HCT116 (cell line): ENCODE data around the gene SERPINF2. TPM values are rescaled to one million over a fixed set of nuclear protein-coding genes. Genes with fewer than 3 reads are reported as not detected.

Experiments
- ATAC-seq: fragments of 200-7000 bp; cut with Tn5 transposase; 2 replicates; pipeline ENCODE4 v1.9.1; 2020; ENCODE audit warnings: mild to moderate bottlenecking, moderate library complexity
- BruUV-seq: library from RNA; stranded (reverse); fragments of 400-500 nt; replicated peaks from 2 replicates; lab custom pipeline; 2021; lab: Mats Ljungman, UMichigan
- CTCF ChIA-PET: fragments of 300-600 bp; sonication (Branson Sonifier 250); formaldehyde crosslinking; loops from one replicate; lab custom pipeline; 2021; ENCODE audit warnings: antibody characterized with exemption; lab: Charles Lee
- POLR2A ChIA-PET: fragments of 300-600, 350-600 bp; sonication (Branson Sonifier 250); formaldehyde crosslinking; loops from one replicate; lab custom pipeline; 2021; ENCODE audit warnings: antibody characterized with exemption; lab: Charles Lee
- RAD21 ChIA-PET, 2 experiments: fragments of 300-600 bp; sonication (Branson Sonifier 250); formaldehyde crosslinking; loops; one replicate each; lab custom pipeline; 2023; ENCODE audit warnings: low total read pairs in 2 of 2; ENCODE audit not compliant: uncharacterized antibody in 2 of 2, unreplicated experiment in 2 of 2, low non-redundant PET in 1 of 2; lab: Charles Lee
- DNase-seq: peaks from one replicate; pipeline ENCODE4 v3.0.0-alpha.2; 2010; ENCODE audit warnings: low read depth, low spot score
- H2AFZ ChIP-seq: fragments of 200-600 bp; shearing (Covaris generic), sonication (generic); 2 replicates; pipeline ENCODE4 v1.6.1; 2017; ENCODE audit warnings: low read depth, mixed run types, mixed read lengths, antibody characterized with exemption, low read length; ENCODE audit not compliant: poor library complexity, severe bottlenecking
- H3K27ac ChIP-seq: 2 replicates; pipeline ENCODE4 v1.5.1; 2012; ENCODE audit warnings: low read depth, low read length
- H3K27me3 ChIP-seq: fragments of 200-600 bp; sonication (generic); 2 replicates; pipeline ENCODE4 v1.6.1; 2016; ENCODE audit warnings: mixed run types, low read length, mixed read lengths; ENCODE audit not compliant: insufficient read depth
- H3K36me3 ChIP-seq, 2 experiments: fragments of 200-500 bp in 1 of 2; fragments of 200-600 bp in 1 of 2; sonication (Bioruptor generic) in 1 of 2; sonication (generic) in 1 of 2; 2 replicates each; pipeline versions ENCODE4 v1.5.1 to v1.6.1; 2014 to 2016; ENCODE audit warnings: low read length in 2 of 2, inconsistent platforms in 1 of 2, mixed read lengths in 1 of 2, mixed run types in 1 of 2; ENCODE audit not compliant: insufficient read depth in 2 of 2, control insufficient read depth in 1 of 2
- H3K4me1 ChIP-seq, 2 experiments: fragments of 200-600 bp in 1 of 2; sonication (generic) in 1 of 2; 2 replicates each; pipeline versions ENCODE4 v1.5.1 to v1.6.1; 2012 to 2017; ENCODE audit warnings: low read length in 2 of 2, inconsistent platforms in 1 of 2, mild to moderate bottlenecking in 1 of 2, mixed read lengths in 1 of 2, mixed run types in 1 of 2, moderate library complexity in 1 of 2; ENCODE audit not compliant: insufficient read depth in 2 of 2, control insufficient read depth in 1 of 2
- H3K4me2 ChIP-seq: fragments of 200-600 bp; sonication (generic); 2 replicates; pipeline ENCODE4 v1.6.1; 2017; ENCODE audit warnings: mixed run types, low read length, mixed read lengths
- H3K4me3 ChIP-seq, 2 experiments: fragments of 200-600 bp in 1 of 2; sonication (generic) in 1 of 2; replicated peaks in 1 of 2; 2 replicates each; pipeline ENCODE4 v1.5.1; 2011 to 2016; ENCODE audit warnings: low read length in 2 of 2, control low read depth in 1 of 2, low read depth in 1 of 2, mild to moderate bottlenecking in 1 of 2, mixed read lengths in 1 of 2, mixed run types in 1 of 2
- H3K79me2 ChIP-seq: fragments of 200-600 bp; sonication (generic); 2 replicates; pipeline ENCODE4 v1.6.1; 2017; ENCODE audit warnings: mild to moderate bottlenecking, mixed run types, low read length, moderate library complexity, mixed read lengths; ENCODE audit not compliant: insufficient read depth
- H3K9ac ChIP-seq: fragments of 200-600 bp; sonication (generic); 2 replicates; pipeline ENCODE4 v1.6.1; 2016; ENCODE audit warnings: low read length, mixed read lengths
- H3K9me2 ChIP-seq: fragments of 200-600 bp; sonication (generic), shearing (Covaris generic); 2 replicates; pipeline ENCODE4 v1.6.1; 2017; ENCODE audit warnings: mixed run types, mild to moderate bottlenecking, moderate library complexity; ENCODE audit not compliant: insufficient read depth
- H3K9me3 ChIP-seq, 2 experiments: fragments of 200-500 bp in 1 of 2; fragments of 200-600 bp in 1 of 2; sonication (Bioruptor generic) in 1 of 2; sonication (generic) in 1 of 2; 2 replicates each; pipeline ENCODE4 v1.6.1; 2014 to 2017; ENCODE audit warnings: low read length in 2 of 2, mixed read lengths in 2 of 2, inconsistent platforms in 1 of 2, low read depth in 1 of 2, mild to moderate bottlenecking in 1 of 2, mixed run types in 1 of 2, moderate library complexity in 1 of 2; ENCODE audit not compliant: control insufficient read depth in 1 of 2, insufficient read depth in 1 of 2
- H4K20me1 ChIP-seq: fragments of 200-600 bp; sonication (generic), shearing (Covaris generic); 2 replicates; pipeline ENCODE4 v1.6.1; 2017; ENCODE audit warnings: mixed run types, mild to moderate bottlenecking, moderate library complexity; ENCODE audit not compliant: insufficient read depth
- CBX3 ChIP-seq: IDR thresholded peaks from 2 replicates; pipeline ENCODE4 v1.6.1; 2012; ENCODE audit warnings: low read depth
- CEBPB ChIP-seq: IDR thresholded peaks from 2 replicates; pipeline ENCODE4 v1.6.1; 2012; ENCODE audit warnings: low read depth
- CTCF ChIP-seq, 3 experiments: fragments of 200-600 bp in 1 of 3; sonication (generic) in 1 of 3; IDR thresholded peaks in 2 of 3; conservative IDR thresholded peaks in 1 of 3; 2 replicates each; pipeline ENCODE4 v1.5.1; 2012 to 2017; ENCODE audit warnings: low read depth in 2 of 3, low read length in 2 of 3, antibody characterized with exemption in 1 of 3, borderline replicate concordance in 1 of 3, control low read depth in 1 of 3, mild to moderate bottlenecking in 1 of 3, mixed read lengths in 1 of 3, mixed run types in 1 of 3, moderate library complexity in 1 of 3; ENCODE audit not compliant: insufficient read depth in 1 of 3
- EGR1 ChIP-seq: IDR thresholded peaks from 2 replicates; pipeline ENCODE4 v1.6.1; 2012; ENCODE audit warnings: low read depth
- ELF1 ChIP-seq: IDR thresholded peaks from 2 replicates; pipeline ENCODE4 v1.6.1; 2012; ENCODE audit warnings: low read depth, borderline replicate concordance
- EZH2 ChIP-seq: fragments of 200-600 bp; sonication (generic); IDR thresholded peaks from 2 replicates; pipeline ENCODE4 v1.6.1; 2017; ENCODE audit warnings: antibody characterized with exemption, mixed run types
- JUND ChIP-seq: IDR thresholded peaks from 2 replicates; pipeline ENCODE4 v1.6.1; 2012
- MAX ChIP-seq: IDR thresholded peaks from 2 replicates; pipeline ENCODE4 v1.6.1; 2012
- POLR2A ChIP-seq: IDR thresholded peaks from 2 replicates; pipeline ENCODE4 v1.7.0; 2011; ENCODE audit warnings: borderline replicate concordance; ENCODE audit not compliant: insufficient read depth, insufficient read length; ENCODE audit errors: extremely low read depth
- POLR2AphosphoS5 ChIP-seq: IDR thresholded peaks from 2 replicates; pipeline ENCODE4 v1.6.1; 2011; ENCODE audit warnings: mild to moderate bottlenecking, low read depth, low read length, moderate library complexity
- RAD21 ChIP-seq: IDR thresholded peaks from 2 replicates; pipeline ENCODE4 v1.6.1; 2012; ENCODE audit warnings: low read depth, mild to moderate bottlenecking
- SRF ChIP-seq: IDR thresholded peaks from 2 replicates; pipeline ENCODE4 v1.6.1; 2012; ENCODE audit warnings: low read depth
- TCF7L2 ChIP-seq: IDR thresholded peaks from 2 replicates; pipeline ENCODE4 v1.7.0; 2011; ENCODE audit warnings: borderline replicate concordance, inconsistent platforms; ENCODE audit not compliant: insufficient read depth, insufficient read length; ENCODE audit errors: extremely low read depth
- YY1 ChIP-seq: IDR thresholded peaks from 2 replicates; pipeline ENCODE4 v1.6.1; 2011; ENCODE audit warnings: low read length, low read depth, moderate library complexity, mild to moderate bottlenecking; ENCODE audit not compliant: insufficient replicate concordance; ENCODE audit errors: extremely low read depth
- ZNF274 ChIP-seq: fragments of 200-500 bp; sonication (Bioruptor generic); IDR thresholded peaks from 2 replicates; pipeline ENCODE4 v1.6.1; 2014; ENCODE audit warnings: mild to moderate bottlenecking, low read depth, low read length, inconsistent platforms
- intact Hi-C: fragments of 100-400 bp; cut with micrococcal nuclease; formaldehyde crosslinking; loops from 2 replicates; pipeline ENCODE4 v1.10.0; 2022
- total RNA-seq: library from RNA; stranded (reverse); gene quantifications from one replicate; pipeline ENCODE4 v1.2.1, GENCODE V29; 2021; ENCODE audit not compliant: unreplicated experiment
- TF ChIP-seq, protein P1 (sequence below): IDR thresholded peaks from 2 replicates; pipeline ENCODE4 v1.6.1; 2011; ENCODE audit warnings: mild to moderate bottlenecking, low read length, moderate library complexity; ENCODE audit not compliant: insufficient replicate concordance; ENCODE audit errors: extremely low read depth
- TF ChIP-seq, protein P2 (sequence below): IDR thresholded peaks from 2 replicates; pipeline ENCODE4 v1.6.1; 2012

The SERPINF2 gene
- total RNA-seq, 1 experiment from 2014 or later, result 2.5 TPM

DNA sequence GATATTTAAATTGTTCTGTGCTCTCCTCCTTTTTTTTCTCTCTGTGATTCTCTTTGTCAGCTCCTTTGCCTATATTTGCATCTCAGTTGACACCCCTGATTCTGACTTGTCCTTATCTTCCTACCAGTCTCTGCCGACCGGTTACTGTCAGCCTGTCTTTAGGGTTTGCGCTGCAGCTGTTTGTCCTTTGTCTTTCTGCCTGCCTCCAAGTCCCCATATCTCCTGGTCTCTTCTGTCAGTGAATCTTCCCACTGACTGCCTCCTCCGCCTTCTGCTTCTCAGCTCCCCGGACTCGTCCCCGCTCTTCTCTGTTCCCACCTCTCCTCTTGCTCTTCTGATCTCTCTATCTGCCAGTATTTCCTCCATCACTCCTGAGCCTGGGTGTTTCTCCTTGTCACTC lies 37.7 kb upstream of the SERPINF2 start:
- Histone ChIP-seq H3K79me2 (no peaks in the 10 kb centered on the region), H3K9me2 (no peaks in the 10 kb centered on the region), H3K27ac (no peak overlapping the region), H3K4me1 (peaks cover 6 to 11% of the 10 kb centered on the region in 2 experiments; a peak in 3 of 4 replicates), H3K27me3 (no peaks in the 10 kb centered on the region), H4K20me1 (no peaks in the 10 kb centered on the region), H3K36me3 (no peaks in the 10 kb centered on the region), H3K4me2 (no peak overlapping the region), H3K4me3 (no peak overlapping the region), H2AFZ (no peak overlapping the region), H3K9ac (no peak overlapping the region), H3K9me3 (no peaks in the 10 kb centered on the region)
- RAD21 ChIA-PET, result no interaction called here
- POLR2A ChIA-PET, result interaction anchor here (1.7 kb wide), 1 partner anchor 9 kb away, joined by 5 read pairs; no protein-coding TSS in a partner anchor
- TF ChIP-seq POLR2AphosphoS5, result 0 out of 2 replicates have a peak, but pooled peaks have one; percentile 9
- TF ChIP-seq, protein P1, sequence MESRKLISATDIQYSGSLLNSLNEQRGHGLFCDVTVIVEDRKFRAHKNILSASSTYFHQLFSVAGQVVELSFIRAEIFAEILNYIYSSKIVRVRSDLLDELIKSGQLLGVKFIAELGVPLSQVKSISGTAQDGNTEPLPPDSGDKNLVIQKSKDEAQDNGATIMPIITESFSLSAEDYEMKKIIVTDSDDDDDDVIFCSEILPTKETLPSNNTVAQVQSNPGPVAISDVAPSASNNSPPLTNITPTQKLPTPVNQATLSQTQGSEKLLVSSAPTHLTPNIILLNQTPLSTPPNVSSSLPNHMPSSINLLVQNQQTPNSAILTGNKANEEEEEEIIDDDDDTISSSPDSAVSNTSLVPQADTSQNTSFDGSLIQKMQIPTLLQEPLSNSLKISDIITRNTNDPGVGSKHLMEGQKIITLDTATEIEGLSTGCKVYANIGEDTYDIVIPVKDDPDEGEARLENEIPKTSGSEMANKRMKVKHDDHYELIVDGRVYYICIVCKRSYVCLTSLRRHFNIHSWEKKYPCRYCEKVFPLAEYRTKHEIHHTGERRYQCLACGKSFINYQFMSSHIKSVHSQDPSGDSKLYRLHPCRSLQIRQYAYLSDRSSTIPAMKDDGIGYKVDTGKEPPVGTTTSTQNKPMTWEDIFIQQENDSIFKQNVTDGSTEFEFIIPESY, result no peak
- CTCF ChIA-PET, result no interaction called here
- no peak for ATAC-seq
- intact Hi-C loops, result no loop called here
- BruUV-seq, result no TSS peak
- no peak for DNase-seq

- ChIA-PET CTCF (no interaction called here), RAD21 (no interaction called here), POLR2A (interaction anchor here (1.8 kb wide), 1 partner anchor 10 kb away, joined by 7 read pairs; no protein-coding TSS in a partner anchor)
- H3K4me3 ChIP-seq, result no peak overlapping the region
- no peak overlapping the region for H3K27ac ChIP-seq
- ATAC-seq (no peak), DNase-seq (no peak)
- H3K4me1 ChIP-seq, result peaks cover 16 to 30% of the 10 kb centered on the region in 2 experiments; a peak in 3 of 4 replicates
- peaks cover 0 to 6% of the 10 kb centered on the region in 2 experiments; a peak in 1 of 4 replicates for H3K36me3 ChIP-seq
- no peak overlapping the region for H2AFZ ChIP-seq
- H3K9me3 ChIP-seq, result no peaks in the 10 kb centered on the region
- no peak overlapping the region for H3K9ac ChIP-seq
- H3K27me3 ChIP-seq, result no peaks in the 10 kb centered on the region
- no peaks in the 10 kb centered on the region for H4K20me1 ChIP-seq
- intact Hi-C loops, result no loop called here
- no TSS peak for BruUV-seq
- H3K9me2 ChIP-seq, result no peaks in the 10 kb centered on the region
- H3K4me2 ChIP-seq, result no peak overlapping the region
- no peaks in the 10 kb centered on the region for H3K79me2 ChIP-seq
- TF ChIP-seq ELF1, result no peak
- TF ChIP-seq CTCF (IDR thresholded peaks at IDR 0.05 in 2 of 3, conservative IDR thresholded peaks at IDR 0.05 in 1 of 3; ENCODE audit: borderline replicate concordance in 1 of 3, insufficient read depth in 1 of 3, low read depth in 2 of 3, low read length in 2 of 3), result no peak
- no peak for TF ChIP-seq ZNF274
- no peak for TF ChIP-seq TCF7L2
- no peak for TF ChIP-seq POLR2A
- TF ChIP-seq MAX, result no peak
- no peak for TF ChIP-seq SRF
- TF ChIP-seq, protein P2, sequence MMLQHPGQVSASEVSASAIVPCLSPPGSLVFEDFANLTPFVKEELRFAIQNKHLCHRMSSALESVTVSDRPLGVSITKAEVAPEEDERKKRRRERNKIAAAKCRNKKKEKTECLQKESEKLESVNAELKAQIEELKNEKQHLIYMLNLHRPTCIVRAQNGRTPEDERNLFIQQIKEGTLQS, result no peak
- no peak for TF ChIP-seq JUND
- TF ChIP-seq YY1, result no peak
- no peak for TF ChIP-seq CBX3
- TF ChIP-seq CEBPB, result no peak
- TF ChIP-seq EZH2, result no peak
- TF ChIP-seq RAD21, result no peak
- no peak for TF ChIP-seq EGR1
Measured at GRCh38 chr17:1707107-1707506, 35.6 kb upstream of the SERPINF2 start.
